HUDEP-2 (cell line): ENCODE data around the gene ASTL.
A peak's percentile ranks its signal among the peaks of the same experiment; 100 is the strongest.
"Not testable (repeated sequence)": the region's sequence is repeated elsewhere in the genome, so short reads cannot be mapped to it uniquely, and the experiment has no call there.

Source experiments
- DNase-seq, 76 experiments: peaks; one replicate each; lab custom pipeline; 2025; ENCODE audit not compliant: unreplicated experiment in 76 of 76; lab: John Stamatoyannopoulos, UW

Gene ASTL

DNA sequence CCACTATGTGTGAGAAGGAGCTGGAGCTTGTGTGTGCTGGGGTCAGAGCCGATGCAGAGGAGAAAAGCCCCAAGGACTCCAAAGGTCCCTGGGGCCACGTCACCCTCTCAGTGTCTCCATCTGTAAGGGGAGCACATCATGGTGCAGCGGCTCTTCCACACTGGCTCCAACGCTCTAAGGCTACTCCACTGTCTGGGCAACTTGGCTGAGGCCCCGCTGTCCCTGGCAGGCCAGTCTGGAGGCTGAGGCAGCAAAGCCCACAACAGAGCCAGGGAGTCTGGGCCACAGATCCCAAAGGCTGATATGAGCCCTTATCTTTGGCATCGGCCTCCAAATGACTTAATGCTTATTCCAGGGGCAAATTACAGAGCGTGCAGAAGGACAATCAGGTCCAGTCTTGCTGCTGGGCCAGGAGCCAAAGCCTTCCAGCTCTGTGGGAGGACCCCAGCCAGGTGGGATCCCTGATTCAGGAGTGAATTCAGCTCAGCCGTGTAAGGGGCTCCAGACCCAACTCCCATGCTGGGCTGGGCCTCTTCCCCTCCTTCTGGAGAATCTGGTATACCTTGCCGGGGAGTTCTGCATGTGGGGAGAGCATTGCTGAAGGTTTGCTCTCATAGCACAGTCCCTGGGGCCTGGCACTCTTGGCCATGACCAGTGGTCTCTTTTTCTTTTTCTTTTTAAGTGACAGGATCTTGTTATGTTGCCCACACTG, 8.7 kb upstream of the ASTL start:
- peak in 3 of 76 experiments; percentile 19 to 40 (median 23) for DNase-seq

DNA sequence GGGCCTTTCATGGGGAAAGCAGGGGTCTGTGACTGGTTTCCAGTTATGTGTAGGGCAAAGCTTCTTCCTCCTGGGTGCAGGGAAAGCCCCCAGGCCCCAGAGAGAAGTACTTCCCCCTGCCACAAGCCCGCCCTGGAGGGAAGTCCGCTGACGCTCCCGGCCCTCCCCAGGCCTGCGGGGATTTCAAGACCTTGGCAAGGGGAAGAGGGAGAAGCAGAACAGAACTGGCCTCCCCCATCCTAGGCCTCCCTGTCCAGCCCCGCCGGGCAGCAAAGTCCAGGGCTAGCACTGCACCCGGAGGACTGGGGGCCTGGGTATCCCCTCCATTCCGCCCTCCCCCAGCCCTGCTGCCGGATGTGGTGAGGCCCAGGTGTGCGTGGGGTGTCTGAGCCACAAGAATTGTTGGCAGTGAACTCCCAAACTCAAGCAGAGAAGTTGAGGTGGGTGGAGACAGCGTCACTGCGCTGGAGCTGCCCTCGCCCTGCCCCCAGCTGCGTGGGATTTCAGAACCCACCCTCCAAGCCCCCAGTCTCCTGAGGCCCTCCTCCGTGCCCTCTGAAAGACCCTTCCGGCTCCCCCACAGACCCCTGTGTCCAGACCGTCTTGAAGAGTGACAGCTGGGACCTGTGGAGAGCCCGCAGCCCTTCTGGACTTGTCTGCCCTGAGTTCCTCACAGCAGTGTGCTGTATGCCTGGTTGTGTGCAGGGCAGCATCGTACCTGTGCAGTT, 8.0 kb upstream of the ASTL start:
- DNase-seq = peak in 28 of 76 experiments; percentile 13 to 68 (median 28)

DNA sequence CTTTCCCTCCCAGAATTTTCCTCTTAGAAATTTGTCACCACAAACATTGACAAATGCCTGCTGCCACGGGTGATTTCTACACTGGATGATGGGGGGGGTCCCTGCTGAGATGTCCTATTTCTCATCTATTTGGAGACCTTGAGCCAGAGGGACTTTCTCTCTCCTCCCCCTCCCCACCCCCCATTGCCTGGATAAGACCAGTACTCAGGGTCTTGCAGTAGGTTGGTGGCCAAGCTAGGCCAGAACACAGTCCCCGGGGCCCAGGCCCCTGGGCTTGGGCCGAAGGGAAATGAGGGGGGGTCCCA, 7.5 kb upstream of the ASTL start:
- DNase-seq = no peak

DNA sequence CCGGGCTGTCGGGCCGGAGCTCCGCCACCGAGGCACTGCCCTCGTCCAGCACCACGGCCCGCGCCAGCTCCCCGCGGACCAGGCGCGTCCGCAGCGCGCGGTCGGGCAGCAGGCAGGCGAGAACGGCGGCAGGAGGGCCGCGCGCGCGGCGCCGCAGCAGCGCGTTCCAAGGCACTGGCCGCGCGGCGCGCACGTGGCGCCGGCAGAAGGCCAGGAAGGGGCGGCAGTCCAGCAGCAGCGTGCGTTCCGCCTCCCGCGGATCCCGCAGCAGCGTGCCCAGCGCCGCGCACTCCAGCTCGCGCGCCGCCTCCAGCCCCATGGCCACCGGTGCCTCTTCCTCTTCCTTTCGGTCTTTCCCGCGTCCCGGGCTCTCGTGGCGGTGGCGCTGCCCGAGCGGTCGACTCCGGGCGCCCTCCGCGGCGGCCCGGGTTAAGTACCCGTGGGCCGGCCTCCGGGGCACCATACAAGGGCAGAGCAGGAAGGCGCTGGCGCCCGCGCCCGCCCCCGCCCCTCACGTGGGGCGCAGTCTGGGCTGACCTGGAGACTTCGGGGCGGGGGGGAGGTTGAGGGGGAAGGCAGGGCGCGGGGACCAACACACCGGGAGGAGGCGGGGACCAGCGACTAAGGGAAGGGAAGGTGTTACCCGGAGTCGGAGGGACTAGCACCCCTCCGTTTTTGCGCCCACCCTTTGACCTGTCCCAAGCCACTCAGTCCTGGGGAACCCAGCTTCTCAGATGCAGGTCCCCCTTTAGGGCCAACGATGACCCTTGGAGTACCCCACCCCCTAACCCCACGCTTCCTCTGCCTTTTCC, 6.9 kb upstream of the ASTL start, which contains the start of gene DUSP2:
DUSP2 (minus strand) TSS at position 405 of the 812 bp plus-strand sequence; CDS start at position 319, 86 bp downstream.
- peak in 74 of 76 experiments; percentile 9 to 88 (median 75) for DNase-seq

DNA sequence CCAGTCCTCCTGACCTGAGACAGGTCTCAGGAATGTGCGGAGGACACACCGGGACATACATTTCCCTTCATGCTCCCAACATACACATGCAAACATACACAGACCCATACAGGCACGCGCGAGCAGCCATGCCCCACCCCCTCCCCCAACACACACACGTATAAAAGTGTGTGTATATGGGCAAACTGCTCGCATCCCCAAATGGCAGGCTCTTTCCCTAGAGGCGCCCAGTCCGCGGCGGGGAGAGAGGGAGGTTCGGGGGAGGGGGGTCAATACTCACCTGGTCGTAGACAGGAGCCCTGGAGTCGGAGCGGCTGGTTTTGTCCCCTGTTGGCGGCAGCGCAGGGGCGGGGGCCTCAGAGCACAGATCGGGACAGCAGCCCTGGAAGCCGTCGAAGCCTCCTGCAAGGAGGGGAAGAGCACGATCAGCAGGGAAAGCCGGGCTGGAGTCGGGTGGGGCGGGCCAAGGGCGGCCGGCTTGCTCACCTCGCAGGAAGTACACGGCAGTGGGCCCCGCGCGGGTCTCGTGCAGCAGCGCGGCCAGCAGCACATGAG, 6.3 kb upstream of the ASTL start:
- DNase-seq = peak in 15 of 76 experiments; percentile 10 to 54 (median 38)

DNA sequence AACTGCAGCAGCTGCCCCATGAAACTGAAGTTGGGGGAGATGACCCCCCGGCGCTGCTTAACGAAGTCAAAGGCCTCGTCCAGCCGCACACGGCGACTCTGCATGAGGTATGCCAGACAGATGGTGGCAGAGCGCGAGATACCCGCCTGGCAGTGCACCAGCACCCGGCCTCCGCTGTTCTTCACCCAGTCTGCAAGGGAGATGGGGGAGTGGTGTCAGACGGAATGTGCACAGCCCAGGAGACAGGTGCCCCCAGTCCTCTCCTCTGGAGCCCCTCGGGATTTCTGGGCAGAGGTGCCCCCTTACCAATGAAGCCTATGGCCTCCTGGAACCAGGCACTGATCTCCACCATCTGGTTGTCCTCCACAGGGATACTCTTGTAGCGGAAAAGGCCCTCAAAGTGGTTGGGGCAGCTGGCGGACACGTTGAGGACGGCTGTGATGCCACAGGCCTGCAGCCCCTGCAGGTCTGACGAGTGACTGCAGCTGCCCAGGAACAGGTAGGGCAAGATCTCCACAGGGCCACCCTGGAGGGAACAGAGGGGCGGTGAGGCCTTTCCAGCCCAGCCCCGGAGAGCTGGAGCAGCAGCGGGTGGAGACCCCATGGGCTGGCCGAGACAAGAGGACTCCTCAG, 5.7 kb upstream of the ASTL start:
- peak in 22 of 76 experiments; percentile 11 to 54 (median 24) for DNase-seq

DNA sequence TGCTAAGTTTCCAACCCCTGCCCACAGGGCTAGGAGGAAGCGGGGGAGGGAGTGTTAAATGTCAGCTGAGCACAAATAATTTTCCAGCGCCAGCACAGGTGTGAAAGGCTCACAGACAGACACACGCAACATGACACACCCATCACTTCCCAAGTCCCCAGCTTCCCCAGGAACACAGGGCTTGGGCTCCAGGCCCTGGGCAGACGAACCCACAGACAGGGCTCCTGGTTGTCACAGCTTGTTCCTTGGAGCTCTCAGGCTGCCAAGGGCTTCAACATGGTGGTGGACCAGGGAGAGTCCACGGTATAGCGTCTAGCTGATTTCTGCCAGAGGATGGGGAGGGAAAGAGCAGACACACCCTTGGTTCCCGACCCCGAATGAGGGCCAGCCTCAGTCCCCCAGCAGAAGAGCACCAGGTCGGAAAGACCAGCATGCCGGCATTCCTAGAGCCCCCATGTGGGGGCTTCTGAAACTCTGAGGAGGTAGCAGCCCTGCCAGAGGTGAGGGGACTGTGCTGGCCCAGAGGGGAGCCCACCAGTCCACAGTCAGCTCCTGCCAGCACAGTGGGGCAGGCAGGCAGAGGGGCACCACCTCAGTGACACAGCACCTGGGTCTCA, 5.0 kb upstream of the ASTL start:
- DNase-seq = no peak

DNA sequence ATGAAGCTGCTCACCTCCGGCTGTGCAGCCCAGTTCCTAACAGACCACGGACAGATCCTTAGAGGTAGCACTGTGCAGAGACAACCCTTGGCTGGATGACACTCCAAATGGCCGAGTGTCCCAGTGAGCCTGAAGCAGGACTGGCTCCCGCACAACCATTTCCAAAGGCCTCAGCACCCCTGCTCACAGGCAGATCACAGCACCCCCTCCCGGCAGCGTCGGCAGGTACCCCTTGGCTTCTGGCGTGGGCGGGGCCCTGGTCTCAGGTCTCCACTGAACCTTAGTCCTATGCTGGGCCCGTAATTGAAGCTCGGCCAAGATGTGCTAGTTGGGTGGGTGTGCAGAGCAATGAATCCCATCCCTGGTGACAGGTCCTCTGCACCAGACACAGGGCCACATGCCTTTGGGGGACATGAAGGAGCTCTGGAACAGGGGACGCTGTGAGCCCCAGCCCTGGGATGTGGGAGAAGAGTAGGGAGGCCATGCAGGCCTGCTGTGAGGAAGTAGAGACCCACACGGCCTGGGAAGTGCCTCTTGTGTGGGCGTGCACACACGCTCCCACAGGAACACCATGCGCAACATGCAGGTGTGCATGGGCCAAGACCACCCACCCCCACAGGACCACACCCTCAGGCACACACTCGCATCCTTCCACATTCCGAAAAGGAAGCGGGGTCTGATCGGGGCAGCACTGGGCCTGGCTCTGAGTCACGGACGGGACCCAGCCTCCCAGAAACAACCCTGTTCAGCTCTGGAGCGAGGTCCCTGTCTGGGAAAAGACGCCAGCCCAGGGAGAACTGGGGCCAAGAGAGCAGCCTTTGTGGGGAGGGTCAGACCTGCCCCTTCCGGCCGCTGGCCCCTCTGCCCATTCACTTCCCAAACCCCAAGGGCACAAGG, 4.2 kb upstream of the ASTL start:
- DNase-seq = peak in 7 of 76 experiments; percentile 19 to 58 (median 34)

DNA sequence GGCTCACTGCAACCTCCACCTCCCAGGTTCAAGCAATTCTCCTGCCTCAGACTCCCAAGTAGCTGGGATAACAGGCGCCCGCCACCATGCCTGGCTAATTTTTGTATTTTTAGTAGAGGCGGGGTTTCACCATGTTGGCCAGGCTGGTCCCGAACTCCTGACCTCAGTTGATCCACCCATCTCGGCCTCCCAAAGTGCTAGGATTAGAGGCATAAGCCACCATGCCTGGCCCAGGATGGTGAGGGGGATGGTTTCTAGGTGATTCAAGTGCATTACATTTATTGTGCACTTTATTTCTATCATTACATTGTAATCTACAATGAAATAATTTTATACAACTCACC, 3.3 kb upstream of the ASTL start:
- DNase-seq = not testable (repeated sequence)

DNA sequence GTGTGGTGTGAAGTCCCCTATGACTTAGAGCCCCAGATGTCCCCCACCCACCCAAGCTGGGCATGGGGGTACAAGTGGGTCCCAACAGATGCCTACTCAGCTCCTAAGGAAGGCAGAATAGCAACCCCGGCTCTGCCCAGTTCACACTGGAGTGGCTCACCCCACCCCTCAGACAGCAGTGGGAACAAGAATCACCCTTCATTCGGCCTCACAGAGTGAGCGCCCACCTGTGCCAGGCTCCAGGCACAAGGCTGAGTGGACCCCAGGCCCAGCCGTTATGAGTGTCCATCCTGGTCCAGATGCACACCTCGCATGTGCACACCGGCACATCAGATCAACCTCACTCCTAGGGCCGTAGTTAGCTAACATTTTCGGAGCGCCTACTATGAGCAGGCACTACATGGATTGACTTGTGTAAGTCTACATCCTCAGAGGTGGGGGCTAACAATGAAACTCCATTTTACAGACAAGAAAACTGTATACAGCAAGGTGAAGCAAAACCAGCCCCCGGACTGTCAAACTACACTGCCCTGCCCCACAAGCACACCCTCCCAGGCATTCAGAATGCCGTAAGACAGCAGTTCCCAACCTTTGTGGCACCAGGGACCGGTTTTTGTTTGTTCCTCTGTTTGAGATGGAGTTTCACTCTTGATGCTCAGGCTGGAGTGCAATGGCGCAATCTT, 2.8 kb upstream of the ASTL start:
- DNase-seq = no peak

DNA sequence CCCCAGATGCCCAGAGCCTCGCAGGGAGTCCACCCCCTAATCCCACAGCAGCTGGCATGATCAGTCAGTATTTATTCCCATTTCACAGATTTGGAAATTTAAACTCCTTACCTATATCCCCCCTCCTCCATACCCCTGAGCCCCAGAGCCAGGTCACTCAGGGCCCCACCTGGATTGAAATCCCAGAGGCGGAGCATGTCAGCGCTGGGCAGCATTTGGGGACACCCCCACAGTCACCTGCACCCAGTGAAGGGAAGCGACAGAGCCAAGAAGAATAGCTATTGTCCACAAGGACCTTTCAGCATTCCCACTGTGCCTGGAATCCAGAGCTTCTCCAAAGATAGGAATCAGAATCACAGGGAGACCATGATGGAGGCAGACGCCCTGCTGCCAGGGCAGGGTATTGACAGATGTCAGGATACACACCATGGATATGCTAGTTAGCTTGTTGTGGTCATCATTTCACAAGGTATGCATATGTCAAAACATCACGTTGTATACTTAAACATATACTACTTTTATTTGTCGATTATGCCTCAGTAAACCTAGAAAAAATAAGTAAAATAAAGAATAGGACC, 968 bp upstream of the ASTL start:
- no peak for DNase-seq

DNA sequence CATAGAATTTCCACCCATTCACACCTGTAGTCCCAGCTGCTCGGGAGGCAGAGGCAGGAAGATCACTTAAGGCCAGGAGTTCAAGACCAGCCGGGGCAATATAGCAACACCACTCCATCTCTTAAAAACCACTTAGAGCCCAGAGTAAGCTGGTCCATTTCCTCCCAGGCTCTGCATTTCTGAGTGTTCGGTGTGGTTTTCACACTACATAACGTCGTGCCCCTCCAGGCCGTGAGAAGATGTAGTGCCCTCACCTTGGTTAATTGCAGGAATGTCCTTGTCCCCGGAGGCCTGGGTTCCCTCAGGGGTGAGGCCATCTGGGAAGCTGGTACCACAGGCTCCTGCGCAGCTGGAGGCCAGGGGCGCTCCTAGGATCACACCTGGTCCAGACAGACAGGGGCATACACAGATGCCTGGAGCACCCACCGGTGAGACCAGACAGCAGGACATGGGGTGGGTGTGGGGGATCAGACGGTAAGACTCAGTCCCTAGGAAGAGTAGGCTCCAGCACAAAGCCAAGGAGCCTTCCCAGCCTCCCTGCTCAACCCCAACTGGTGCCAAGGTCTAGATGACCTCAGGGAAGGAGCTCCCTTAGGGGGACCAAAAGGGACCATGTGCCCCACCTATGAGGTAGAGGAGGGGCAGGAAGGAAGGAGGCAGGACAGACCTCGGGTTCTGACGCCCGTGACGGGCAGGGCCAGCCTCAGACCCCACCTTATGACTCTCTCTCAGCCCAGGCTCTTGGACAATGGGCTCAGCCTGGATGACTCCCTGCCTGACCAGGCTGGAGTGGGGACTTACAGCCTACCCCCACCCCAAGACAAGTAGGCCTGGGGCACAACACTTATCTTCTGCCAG, 752 bp downstream of the ASTL start:
- no peak for DNase-seq

DNA sequence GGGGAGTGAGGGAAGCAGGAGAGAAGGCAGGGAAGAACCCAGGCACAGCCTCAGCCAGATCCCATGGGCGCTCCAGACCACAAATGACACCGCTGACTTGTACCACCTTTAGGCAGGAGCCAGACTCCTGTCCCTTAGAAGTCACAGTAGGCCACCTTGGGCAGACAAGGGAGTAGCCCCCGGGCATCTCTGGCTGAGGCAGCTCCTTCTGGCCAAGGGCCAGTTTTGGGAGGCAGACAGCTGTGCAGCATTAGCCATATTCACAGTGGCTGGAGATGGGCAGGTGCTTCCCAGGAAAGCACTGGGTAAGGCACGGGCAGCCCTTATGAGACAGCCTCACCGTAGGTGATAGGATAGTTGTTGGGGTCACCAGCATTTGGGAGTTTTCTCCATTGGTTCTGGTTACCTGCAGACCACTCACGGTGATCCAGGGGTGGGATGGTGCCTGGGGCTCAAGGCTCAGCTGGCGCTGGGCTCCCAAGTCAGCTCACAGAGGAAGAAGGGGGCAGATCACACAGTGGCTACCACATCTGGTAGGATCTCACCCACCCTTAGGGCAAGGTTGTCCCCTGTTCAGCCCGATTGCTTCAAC, 2.1 kb downstream of the ASTL start:
- DNase-seq = peak in 1 of 76 experiments; percentile 21

DNA sequence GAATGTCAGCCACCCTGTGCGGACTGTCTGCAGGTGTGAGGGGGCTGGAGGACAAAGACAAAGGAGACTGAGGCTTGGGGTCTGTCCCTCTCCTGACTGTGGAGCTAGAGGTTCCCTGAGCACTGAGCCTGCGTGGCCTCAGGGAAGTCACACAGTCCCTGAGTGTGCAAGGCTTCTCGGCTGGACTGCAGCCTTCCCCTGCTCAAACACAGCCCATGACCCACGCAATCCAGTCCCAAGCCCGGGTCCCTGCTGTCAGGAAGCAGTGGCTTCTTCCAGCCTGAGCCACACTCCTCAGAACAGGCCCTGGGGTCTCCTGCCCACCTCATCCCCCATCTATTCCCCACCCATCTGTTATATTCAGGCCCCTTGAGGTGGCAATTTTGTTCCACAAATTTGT, 2.7 kb downstream of the ASTL start:
- no peak for DNase-seq

DNA sequence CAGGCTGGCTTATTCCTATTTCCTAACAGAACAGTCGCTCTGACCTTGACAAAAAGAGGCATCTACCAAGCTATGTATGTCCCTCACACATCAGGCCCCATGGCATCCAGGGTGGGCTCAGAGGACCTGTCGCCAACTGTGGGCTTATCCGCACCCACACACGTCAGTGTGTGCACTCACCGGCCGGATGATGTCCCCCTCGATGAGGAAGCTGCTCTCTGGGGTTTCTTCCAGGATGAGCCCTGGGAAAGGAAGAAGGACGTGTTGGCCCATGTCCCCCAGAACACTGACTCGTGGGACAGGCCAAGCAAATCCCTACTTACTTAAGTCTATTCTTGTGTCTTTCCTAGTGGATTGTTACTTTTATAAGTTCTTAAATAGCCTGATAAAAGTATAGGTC, 3.1 kb downstream of the ASTL start:
- DNase-seq = no peak

DNA sequence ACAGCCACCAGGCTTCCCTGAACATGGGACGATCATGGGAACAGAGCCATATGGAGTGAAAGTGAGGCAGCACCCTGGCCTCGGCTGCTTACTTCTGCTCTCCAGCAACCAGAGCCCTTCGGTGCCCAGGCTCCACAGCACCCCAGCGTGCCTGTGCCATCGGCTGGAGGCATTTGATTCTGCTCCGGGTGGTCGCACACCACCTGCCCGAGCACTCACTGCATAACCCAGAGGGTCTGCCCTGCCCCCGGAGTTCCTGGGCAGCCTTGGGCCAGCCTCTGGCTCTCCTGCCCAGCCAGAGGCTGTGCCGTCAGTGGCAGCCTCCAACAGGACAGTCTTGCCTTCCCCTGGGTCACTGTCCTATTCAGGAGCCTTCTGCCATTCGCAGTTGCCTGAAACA, 3.9 kb downstream of the ASTL start:
- DNase-seq = no peak
